ENCODE data around the gene OR5B2.

OR5B2 gene

DNA sequence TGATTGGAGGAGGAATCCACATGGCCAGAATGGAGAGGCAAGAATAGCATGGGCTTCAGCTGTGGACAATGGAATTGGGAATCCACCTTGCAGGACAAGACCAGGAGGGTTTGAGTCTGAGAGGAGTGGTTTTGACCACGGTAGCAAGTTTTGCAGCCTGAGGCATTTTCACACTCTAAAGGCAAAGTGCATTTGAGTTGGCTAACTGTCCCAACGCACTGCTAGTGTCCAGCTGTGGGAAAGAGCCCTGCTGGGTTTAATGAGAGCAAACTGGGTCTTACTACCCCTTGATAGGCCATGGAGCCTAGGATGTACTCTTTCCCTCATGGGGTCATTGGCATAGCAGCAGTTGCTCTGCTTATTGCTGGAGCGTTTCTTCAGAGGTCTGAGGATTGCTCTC lies at the start of gene OR5B2:
TSS of gene OR5B2 (minus strand) at position 101 of the 400 bp plus-strand sequence. CDS start 4,860 bp downstream, outside the sequence.
- no peaks in the 10 kb centered on the region for H3K36me3 ChIP-seq (ENCODE audit: control insufficient read depth, insufficient read depth, low read length)
- H3K27me3 ChIP-seq (ENCODE audit: control insufficient read depth, insufficient read depth, low read length) = no peaks in the 10 kb centered on the region

DNA sequence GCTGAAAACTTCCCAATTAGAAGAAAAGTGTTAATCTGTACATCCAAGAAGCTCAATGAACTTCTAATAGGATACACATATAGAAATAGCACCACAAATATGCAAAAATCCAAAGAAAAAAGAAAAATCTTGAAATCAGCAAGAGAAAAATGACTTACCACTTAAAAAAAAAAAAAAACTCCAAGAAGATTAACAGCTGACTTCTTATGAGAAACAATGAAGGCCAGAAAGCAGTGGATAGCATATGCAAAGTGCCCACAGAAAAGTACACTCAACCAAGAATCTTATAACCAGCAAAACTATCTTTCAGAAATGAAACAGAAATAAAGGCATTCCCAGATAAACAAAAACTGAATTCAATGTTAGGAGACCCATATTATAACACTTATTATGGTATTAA lies 44.0 kb upstream of the OR5B2 start:
- H3K9me3 ChIP-seq (ENCODE audit: control insufficient read depth, low read length) = no peaks in the 10 kb centered on the region
- no peaks in the 10 kb centered on the region for H3K4me1 ChIP-seq (ENCODE audit: control insufficient read depth, insufficient read depth, low read length)
- no peaks in the 10 kb centered on the region for H3K27me3 ChIP-seq (ENCODE audit: control insufficient read depth, insufficient read depth, low read length)
- no peak overlapping the region for H3K4me3 ChIP-seq (ENCODE audit: low read length)
- H3K9ac ChIP-seq (ENCODE audit: low read length) = no peak overlapping the region
- H3K36me3 ChIP-seq (ENCODE audit: control insufficient read depth, insufficient read depth, low read length) = no peaks in the 10 kb centered on the region

More for the DNA sequence above, at the start of gene OR5B2:
- Histone ChIP-seq H3K9ac (ENCODE audit: low read length) (no peak within 1 kb of the TSS), H3K4me3 (ENCODE audit: low read length) (no peak within 1 kb of the TSS), H3K4me1 (ENCODE audit: control insufficient read depth, insufficient read depth, low read length) (no peaks in the 10 kb centered on the region), H3K9me3 (ENCODE audit: control insufficient read depth, low read length) (no peaks in the 10 kb centered on the region)

DNA sequence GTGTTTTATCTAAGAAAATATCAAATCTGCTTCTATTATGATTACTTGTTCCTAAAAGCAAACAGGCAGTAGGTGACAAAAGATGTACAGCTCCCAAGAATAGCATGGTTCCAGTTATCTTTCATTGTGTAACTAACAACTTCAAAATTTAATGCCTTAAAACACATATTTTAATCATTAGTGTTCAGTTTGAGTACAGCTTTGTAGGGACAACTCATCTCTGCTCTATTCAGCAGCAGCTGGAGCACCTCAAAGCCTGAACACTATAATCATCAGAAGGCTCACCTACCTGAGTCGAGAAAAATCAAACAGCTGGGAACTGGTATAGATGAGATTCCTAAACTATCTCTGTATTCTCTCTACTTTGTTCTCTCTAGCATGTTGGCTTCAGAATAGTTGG lies 38.4 kb upstream of the OR5B2 start:
- H3K27me3 ChIP-seq (ENCODE audit: control insufficient read depth, insufficient read depth, low read length) = no peaks in the 10 kb centered on the region
- H3K4me1 ChIP-seq (ENCODE audit: control insufficient read depth, insufficient read depth, low read length) = no peaks in the 10 kb centered on the region
- H3K36me3 ChIP-seq (ENCODE audit: control insufficient read depth, insufficient read depth, low read length) = no peaks in the 10 kb centered on the region
- no peak overlapping the region for H3K4me3 ChIP-seq (ENCODE audit: low read length)
- H3K9ac ChIP-seq (ENCODE audit: low read length) = no peak overlapping the region
- H3K9me3 ChIP-seq (ENCODE audit: control insufficient read depth, low read length) = no peaks in the 10 kb centered on the region

DNA sequence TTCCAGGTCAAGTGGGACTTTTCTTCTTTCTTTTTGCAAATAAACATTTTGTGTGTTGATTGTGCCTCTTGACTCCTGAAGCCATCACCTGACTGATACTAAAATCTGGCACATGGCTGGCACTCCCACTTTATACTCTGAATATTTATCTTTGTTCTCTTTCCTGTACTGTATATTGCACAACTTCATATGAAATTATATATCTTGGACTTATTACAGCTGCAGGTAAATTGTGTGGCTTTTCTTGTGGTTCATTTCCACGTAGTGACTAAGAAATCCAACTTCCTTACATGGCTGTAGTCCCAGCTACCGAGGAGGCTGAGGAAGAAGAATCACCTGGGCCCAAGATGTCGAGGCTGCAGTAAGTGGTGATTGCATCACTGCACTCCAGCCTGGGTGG lies 37.8 kb upstream of the OR5B2 start:
- Histone ChIP-seq H3K4me1 (ENCODE audit: control insufficient read depth, insufficient read depth, low read length) (no peaks in the 10 kb centered on the region), H3K27me3 (ENCODE audit: control insufficient read depth, insufficient read depth, low read length) (no peaks in the 10 kb centered on the region), H3K9me3 (ENCODE audit: control insufficient read depth, low read length) (no peaks in the 10 kb centered on the region), H3K36me3 (ENCODE audit: control insufficient read depth, insufficient read depth, low read length) (no peaks in the 10 kb centered on the region), H3K4me3 (ENCODE audit: low read length) (no peak overlapping the region), H3K9ac (ENCODE audit: low read length) (no peak overlapping the region)

DNA sequence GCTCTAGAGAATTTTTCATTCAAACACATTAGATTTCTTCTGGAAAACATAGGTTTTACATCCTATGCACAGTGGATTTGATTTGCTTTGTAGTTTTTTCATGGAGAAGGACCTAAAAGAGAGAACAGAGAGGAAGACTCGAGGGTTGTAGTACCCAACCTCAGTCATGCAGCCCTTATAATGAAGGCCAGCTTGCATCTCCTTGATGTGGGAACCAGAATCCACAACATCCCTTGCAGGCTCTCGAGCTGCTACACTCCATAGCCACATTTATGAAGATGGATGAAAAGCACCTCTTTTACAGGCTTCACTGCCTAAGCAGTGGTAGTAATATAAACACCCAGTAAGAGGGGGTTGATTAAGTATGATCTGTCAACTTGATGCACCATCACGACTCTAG lies 23.7 kb upstream of the OR5B2 start:
- Histone ChIP-seq H3K4me1 (ENCODE audit: control insufficient read depth, insufficient read depth, low read length) (no peaks in the 10 kb centered on the region), H3K9ac (ENCODE audit: low read length) (no peak overlapping the region), H3K9me3 (ENCODE audit: control insufficient read depth, low read length) (no peaks in the 10 kb centered on the region), H3K36me3 (ENCODE audit: control insufficient read depth, insufficient read depth, low read length) (no peaks in the 10 kb centered on the region), H3K27me3 (ENCODE audit: control insufficient read depth, insufficient read depth, low read length) (no peaks in the 10 kb centered on the region), H3K4me3 (ENCODE audit: low read length) (no peak overlapping the region)

DNA sequence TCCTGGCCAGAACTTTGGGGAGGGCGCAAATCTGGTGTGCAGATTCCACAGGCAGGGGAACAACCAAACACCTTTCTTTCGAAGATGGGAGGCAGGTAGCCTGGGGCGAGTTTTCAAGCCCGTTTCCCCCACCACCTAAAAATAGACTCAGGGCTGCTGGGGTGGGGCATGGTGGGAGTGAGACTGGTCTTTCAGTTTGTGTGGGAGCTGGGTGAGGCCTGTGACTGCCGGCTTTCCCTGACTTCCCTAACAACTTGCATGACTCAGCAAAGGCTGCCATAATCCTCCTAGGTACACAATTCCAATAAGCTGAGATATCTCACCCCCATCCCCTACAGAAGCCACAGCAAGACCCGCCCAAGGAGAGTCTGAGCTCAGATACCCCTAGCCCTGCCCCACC lies 18.4 kb upstream of the OR5B2 start:
- Histone ChIP-seq H3K9ac (ENCODE audit: low read length) (no peak overlapping the region), H3K4me3 (ENCODE audit: low read length) (no peak overlapping the region), H3K27me3 (ENCODE audit: control insufficient read depth, insufficient read depth, low read length) (no peaks in the 10 kb centered on the region), H3K9me3 (ENCODE audit: control insufficient read depth, low read length) (no peaks in the 10 kb centered on the region), H3K4me1 (ENCODE audit: control insufficient read depth, insufficient read depth, low read length) (no peaks in the 10 kb centered on the region), H3K36me3 (ENCODE audit: control insufficient read depth, insufficient read depth, low read length) (no peaks in the 10 kb centered on the region)

DNA sequence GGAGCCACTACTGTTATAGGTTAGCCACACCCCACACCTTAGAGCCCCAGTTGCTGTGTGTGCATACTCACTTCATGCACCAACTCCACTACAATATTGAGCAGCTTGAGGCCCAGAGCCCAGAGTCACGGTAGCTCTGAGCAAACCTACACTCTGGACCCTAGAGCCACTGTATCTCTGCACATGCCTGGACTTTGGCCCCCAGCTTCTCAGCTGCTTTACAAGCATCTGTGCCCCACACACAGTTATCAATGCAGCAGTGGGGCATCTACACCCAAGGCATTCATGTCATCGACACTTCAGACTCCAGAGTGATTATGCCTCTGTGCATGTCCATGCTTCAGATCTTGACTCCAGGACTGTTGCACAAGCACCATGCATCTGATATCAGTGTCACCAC lies 16.4 kb upstream of the OR5B2 start:
- Histone ChIP-seq H3K27me3 (ENCODE audit: control insufficient read depth, insufficient read depth, low read length) (no peaks in the 10 kb centered on the region), H3K9ac (ENCODE audit: low read length) (no peak overlapping the region), H3K4me3 (ENCODE audit: low read length) (no peak overlapping the region), H3K9me3 (ENCODE audit: control insufficient read depth, low read length) (no peaks in the 10 kb centered on the region), H3K4me1 (ENCODE audit: control insufficient read depth, insufficient read depth, low read length) (no peaks in the 10 kb centered on the region), H3K36me3 (ENCODE audit: control insufficient read depth, insufficient read depth, low read length) (no peaks in the 10 kb centered on the region)

DNA sequence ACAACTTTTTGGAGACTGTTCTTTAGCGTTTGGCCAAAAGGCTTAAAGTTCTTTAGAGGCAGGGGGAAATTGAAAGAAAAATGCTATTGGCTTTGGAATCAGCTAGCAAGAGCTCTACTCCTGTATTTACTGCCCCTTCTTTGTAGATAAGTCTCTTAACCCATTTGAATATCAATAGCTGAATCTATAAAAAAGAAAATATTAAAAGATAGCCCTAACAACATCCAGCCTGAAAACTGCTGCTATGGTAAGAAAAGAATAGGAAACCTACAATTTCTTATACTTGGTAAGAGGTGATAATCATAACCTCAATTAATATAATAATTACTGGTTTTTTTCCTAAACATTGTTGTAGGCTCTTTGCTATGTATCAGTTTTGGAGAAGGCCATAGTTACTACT lies 14.2 kb upstream of the OR5B2 start, which contains the start of gene OR5B12:
TSS of gene OR5B12 (minus strand) at position 101 of the 400 bp plus-strand sequence. CDS start 2,085 bp downstream, outside the sequence.
- Histone ChIP-seq H3K27me3 (ENCODE audit: control insufficient read depth, insufficient read depth, low read length) (no peaks in the 10 kb centered on the region), H3K4me3 (ENCODE audit: low read length) (no peak within 1 kb of the TSS), H3K36me3 (ENCODE audit: control insufficient read depth, insufficient read depth, low read length) (no peaks in the 10 kb centered on the region), H3K4me1 (ENCODE audit: control insufficient read depth, insufficient read depth, low read length) (no peaks in the 10 kb centered on the region), H3K9ac (ENCODE audit: low read length) (no peak within 1 kb of the TSS), H3K9me3 (ENCODE audit: control insufficient read depth, low read length) (no peaks in the 10 kb centered on the region)

DNA sequence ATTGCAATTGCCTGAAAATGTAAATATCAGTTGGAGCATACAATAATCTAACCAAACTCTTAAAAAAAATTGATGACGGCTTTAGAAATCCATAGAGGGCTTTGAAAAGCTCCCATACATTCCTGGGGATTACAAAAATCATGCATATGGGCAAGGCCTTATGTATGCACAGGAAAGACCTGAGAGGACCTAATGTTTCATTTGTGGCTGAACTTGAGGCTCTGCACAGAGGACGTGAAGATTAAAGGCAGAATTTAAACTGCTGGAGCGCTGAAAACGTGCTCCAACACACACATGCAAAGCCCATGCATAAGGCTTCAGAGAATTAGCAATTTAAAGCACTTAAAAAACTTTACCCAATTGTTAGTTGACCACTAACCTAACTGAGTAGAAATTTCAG lies 10.6 kb upstream of the OR5B2 start:
- Histone ChIP-seq H3K27me3 (ENCODE audit: control insufficient read depth, insufficient read depth, low read length) (no peaks in the 10 kb centered on the region), H3K4me3 (ENCODE audit: low read length) (no peak overlapping the region), H3K36me3 (ENCODE audit: control insufficient read depth, insufficient read depth, low read length) (no peaks in the 10 kb centered on the region), H3K9me3 (ENCODE audit: control insufficient read depth, low read length) (no peaks in the 10 kb centered on the region), H3K9ac (ENCODE audit: low read length) (no peak overlapping the region), H3K4me1 (ENCODE audit: control insufficient read depth, insufficient read depth, low read length) (no peaks in the 10 kb centered on the region)

DNA sequence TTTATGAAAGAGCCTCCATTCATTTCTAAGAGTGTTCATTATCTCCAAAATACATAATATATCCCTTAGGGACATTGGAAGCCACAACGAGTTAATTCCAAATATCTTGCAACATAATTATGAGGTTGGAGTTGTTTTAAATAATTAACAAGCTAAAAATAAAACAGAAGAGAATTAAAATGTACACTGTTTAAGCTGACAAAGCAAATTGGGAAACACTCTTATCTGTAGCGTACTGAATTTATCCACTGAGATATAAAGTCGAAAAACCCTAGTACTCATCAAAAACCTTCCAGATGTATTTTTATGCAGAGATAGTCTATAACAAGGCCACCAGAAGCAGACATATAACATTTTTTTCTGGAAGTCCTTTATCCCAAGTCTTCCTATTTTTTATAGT lies 6.3 kb upstream of the OR5B2 start:
- Histone ChIP-seq H3K9me3 (ENCODE audit: control insufficient read depth, low read length) (no peaks in the 10 kb centered on the region), H3K4me3 (ENCODE audit: low read length) (no peak overlapping the region), H3K9ac (ENCODE audit: low read length) (no peak overlapping the region), H3K36me3 (ENCODE audit: control insufficient read depth, insufficient read depth, low read length) (no peaks in the 10 kb centered on the region), H3K27me3 (ENCODE audit: control insufficient read depth, insufficient read depth, low read length) (no peaks in the 10 kb centered on the region), H3K4me1 (ENCODE audit: control insufficient read depth, insufficient read depth, low read length) (no peaks in the 10 kb centered on the region)

DNA sequence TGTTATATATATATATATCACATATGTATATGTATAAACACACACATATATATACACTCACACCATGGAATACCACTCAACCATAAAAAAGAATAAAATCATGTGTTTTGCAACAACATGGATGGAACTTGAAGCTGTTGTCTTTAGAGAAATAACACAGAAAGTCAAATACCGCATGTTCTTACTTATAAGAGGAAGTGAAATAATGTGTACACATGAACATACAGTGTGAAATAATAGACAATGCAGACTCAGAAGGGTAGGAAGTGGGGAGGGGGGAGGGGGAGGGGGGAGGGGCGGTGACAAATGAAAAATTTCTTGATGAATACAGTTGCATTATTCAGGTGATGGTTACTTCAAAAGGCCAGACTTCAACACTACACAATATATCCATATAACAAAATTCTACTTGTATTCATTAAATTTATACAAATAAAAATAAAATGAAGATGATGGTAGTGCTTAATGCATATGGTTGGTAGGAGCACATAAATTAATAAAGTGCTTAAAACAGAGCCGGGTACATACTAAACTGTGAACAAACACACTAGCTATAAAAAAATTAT lies 5.8 kb upstream of the OR5B2 start:
- Histone ChIP-seq H3K36me3 (ENCODE audit: control insufficient read depth, insufficient read depth, low read length) (no peaks in the 10 kb centered on the region), H3K9me3 (ENCODE audit: control insufficient read depth, low read length) (no peaks in the 10 kb centered on the region), H3K4me1 (ENCODE audit: control insufficient read depth, insufficient read depth, low read length) (no peaks in the 10 kb centered on the region), H3K9ac (ENCODE audit: low read length) (no peak overlapping the region), H3K4me3 (ENCODE audit: low read length) (no peak overlapping the region), H3K27me3 (ENCODE audit: control insufficient read depth, insufficient read depth, low read length) (no peaks in the 10 kb centered on the region)

DNA sequence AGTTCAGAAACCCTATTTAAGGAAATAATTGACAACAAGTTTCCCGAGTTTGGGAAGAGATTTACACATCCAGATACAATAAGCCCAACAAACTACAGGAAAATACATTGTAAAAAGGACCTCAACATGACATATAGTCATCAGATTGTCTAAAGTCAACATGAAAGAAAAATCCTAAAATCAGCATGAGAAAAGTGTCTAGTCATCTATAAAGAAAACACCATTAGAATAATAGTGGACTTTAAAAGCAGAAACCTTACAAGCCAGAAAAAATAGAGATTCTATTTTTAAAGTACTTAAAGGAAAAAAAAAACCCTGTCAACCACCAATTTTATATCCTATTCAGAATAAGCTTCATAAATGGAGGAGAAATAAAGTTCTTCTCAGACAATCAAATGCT lies 1.4 kb upstream of the OR5B2 start:
- Histone ChIP-seq H3K4me3 (ENCODE audit: low read length) (no peak overlapping the region), H3K4me1 (ENCODE audit: control insufficient read depth, insufficient read depth, low read length) (no peaks in the 10 kb centered on the region), H3K9me3 (ENCODE audit: control insufficient read depth, low read length) (no peaks in the 10 kb centered on the region), H3K27me3 (ENCODE audit: control insufficient read depth, insufficient read depth, low read length) (no peaks in the 10 kb centered on the region), H3K9ac (ENCODE audit: low read length) (no peak overlapping the region), H3K36me3 (ENCODE audit: control insufficient read depth, insufficient read depth, low read length) (no peaks in the 10 kb centered on the region)

DNA sequence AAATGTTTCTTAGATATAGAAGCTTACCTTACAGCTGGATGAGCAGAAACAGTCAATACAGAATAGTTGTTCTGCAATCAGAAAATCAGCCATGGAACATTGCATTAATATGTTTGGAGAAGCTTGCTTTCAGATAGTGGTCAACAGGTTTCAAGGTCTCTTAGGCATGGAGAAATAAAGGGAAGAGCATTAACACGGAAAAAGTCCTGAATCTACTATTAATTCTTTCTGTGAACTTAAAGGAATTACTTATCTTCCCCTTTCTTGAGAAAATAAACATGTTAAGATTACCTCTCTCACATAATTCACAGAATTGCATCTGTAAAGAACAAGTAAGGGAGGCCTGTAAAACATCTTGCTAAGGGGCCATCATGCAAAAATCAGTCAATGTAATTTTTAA lies 21.1 kb downstream of the OR5B2 start, which contains the start of gene OR5B3:
TSS of gene OR5B3 (minus strand) at position 101 of the 400 bp plus-strand sequence. CDS start 3,465 bp downstream, outside the sequence.
- no peaks in the 10 kb centered on the region for H3K9me3 ChIP-seq (ENCODE audit: control insufficient read depth, low read length)

More for the DNA sequence above, 21.1 kb downstream of the OR5B2 start, which contains the start of gene OR5B3:
- Histone ChIP-seq H3K27me3 (ENCODE audit: control insufficient read depth, insufficient read depth, low read length) (no peaks in the 10 kb centered on the region), H3K4me1 (ENCODE audit: control insufficient read depth, insufficient read depth, low read length) (no peaks in the 10 kb centered on the region), H3K4me3 (ENCODE audit: low read length) (no peak within 1 kb of the TSS), H3K9ac (ENCODE audit: low read length) (no peak within 1 kb of the TSS), H3K36me3 (ENCODE audit: control insufficient read depth, insufficient read depth, low read length) (no peaks in the 10 kb centered on the region)

All from mucosa of stomach (tissue), 1 donor.